HEK293 (cell line): Measurements from ENCODE around the gene KCNV2.

Experiments
- BCL11B ChIP-seq: fragments of 450-650 bp; formaldehyde crosslinking; IDR thresholded peaks from 2 replicates; pipeline ENCODE4 v1.5.1; 2016; ENCODE audit warnings: low read depth, missing biosample characterization, missing genetic modification characterization
- BCL6B ChIP-seq: fragments of 450-650 bp; formaldehyde crosslinking; IDR thresholded peaks from 2 replicates; pipeline ENCODE4 v1.5.1; 2017; ENCODE audit warnings: missing biosample characterization, missing genetic modification characterization
- KLF1 ChIP-seq: fragments of 450-650 bp; formaldehyde crosslinking; IDR thresholded peaks from 2 replicates; pipeline ENCODE4 v1.5.1; 2016; ENCODE audit warnings: missing biosample characterization, missing genetic modification characterization
- KLF10 ChIP-seq: fragments of 450-650 bp; IDR thresholded peaks from 2 replicates; pipeline ENCODE4 v1.5.1; 2018; ENCODE audit warnings: missing biosample characterization, mild to moderate bottlenecking, missing genetic modification characterization
- PRDM10 ChIP-seq: fragments of 450-650 bp; formaldehyde crosslinking; IDR thresholded peaks from 2 replicates; pipeline ENCODE4 v1.5.1; 2016; ENCODE audit warnings: missing biosample characterization, missing genetic modification characterization
- REST ChIP-seq: fragments of 450-650 bp; formaldehyde crosslinking; IDR thresholded peaks from 2 replicates; pipeline ENCODE4 v1.5.1; 2016; ENCODE audit warnings: missing biosample characterization, missing genetic modification characterization
- SCRT1 ChIP-seq: fragments of 450-650 bp; formaldehyde crosslinking; IDR thresholded peaks from 2 replicates; pipeline ENCODE4 v1.5.1; 2016; ENCODE audit warnings: missing biosample characterization, missing genetic modification characterization, borderline replicate concordance
- ZBTB11 ChIP-seq: fragments of 450-650 bp; formaldehyde crosslinking; conservative IDR thresholded peaks from 2 replicates; pipeline ENCODE4 v1.5.1; 2016; ENCODE audit warnings: low read depth, missing biosample characterization, missing genetic modification characterization
- ZBTB17 ChIP-seq: fragments of 450-650 bp; formaldehyde crosslinking; IDR thresholded peaks from 2 replicates; pipeline ENCODE4 v1.5.1; 2016; ENCODE audit warnings: missing biosample characterization, missing genetic modification characterization
- ZBTB21 ChIP-seq: fragments of 450-650 bp; formaldehyde crosslinking; IDR thresholded peaks from 2 replicates; pipeline ENCODE4 v1.5.1; 2017; ENCODE audit warnings: missing biosample characterization, missing genetic modification characterization
- ZNF155 ChIP-seq: fragments of 450-650 bp; formaldehyde crosslinking; IDR thresholded peaks from 2 replicates; pipeline ENCODE4 v1.5.1; 2016; ENCODE audit warnings: missing biosample characterization, missing genetic modification characterization
- ZNF157 ChIP-seq: fragments of 450-650 bp; formaldehyde crosslinking; IDR thresholded peaks from 2 replicates; pipeline ENCODE4 v1.5.1; 2016; ENCODE audit warnings: missing biosample characterization, missing genetic modification characterization
- ZNF223 ChIP-seq: fragments of 450-650 bp; formaldehyde crosslinking; IDR thresholded peaks from 2 replicates; pipeline ENCODE4 v1.5.1; 2016; ENCODE audit warnings: missing biosample characterization, missing genetic modification characterization
- ZNF350 ChIP-seq: fragments of 450-650 bp; formaldehyde crosslinking; IDR thresholded peaks from 2 replicates; pipeline ENCODE4 v1.5.0; 2017; ENCODE audit warnings: missing biosample characterization, mild to moderate bottlenecking, missing genetic modification characterization
- ZNF488 ChIP-seq: fragments of 450-650 bp; formaldehyde crosslinking; IDR thresholded peaks from 2 replicates; pipeline ENCODE4 v1.5.1; 2016; ENCODE audit warnings: missing biosample characterization, missing genetic modification characterization
- ZNF580 ChIP-seq: fragments of 450-650 bp; formaldehyde crosslinking; IDR thresholded peaks from 2 replicates; pipeline ENCODE4 v1.5.1; 2016; ENCODE audit warnings: missing biosample characterization, missing genetic modification characterization
- ZNF610 ChIP-seq: fragments of 450-650 bp; formaldehyde crosslinking; IDR thresholded peaks from 2 replicates; pipeline ENCODE4 v1.5.1; 2016; ENCODE audit warnings: missing biosample characterization, missing genetic modification characterization, borderline replicate concordance
- ZNF623 ChIP-seq: fragments of 450-650 bp; formaldehyde crosslinking; IDR thresholded peaks from 2 replicates; pipeline ENCODE4 v1.5.1; 2016; ENCODE audit warnings: missing biosample characterization, missing genetic modification characterization
- ZNF654 ChIP-seq: fragments of 450-650 bp; formaldehyde crosslinking; IDR thresholded peaks from 2 replicates; pipeline ENCODE4 v1.5.1; 2016; ENCODE audit warnings: low read depth, missing biosample characterization, missing genetic modification characterization
- ZNF768 ChIP-seq: fragments of 450-650 bp; formaldehyde crosslinking; IDR thresholded peaks from 2 replicates; pipeline ENCODE4 v1.5.1; 2018; ENCODE audit warnings: missing biosample characterization, mild to moderate bottlenecking, missing genetic modification characterization
- ZNF777 ChIP-seq: fragments of 450-650 bp; formaldehyde crosslinking; IDR thresholded peaks from 2 replicates; pipeline ENCODE4 v1.5.1; 2017; ENCODE audit warnings: missing biosample characterization, missing genetic modification characterization, borderline replicate concordance
- ZNF791 ChIP-seq: fragments of 450-650 bp; formaldehyde crosslinking; IDR thresholded peaks from 2 replicates; pipeline ENCODE4 v1.5.1; 2016; ENCODE audit warnings: missing biosample characterization, missing genetic modification characterization
- ZSCAN16 ChIP-seq: fragments of 450-650 bp; formaldehyde crosslinking; IDR thresholded peaks from 2 replicates; pipeline ENCODE4 v1.5.1; 2016; ENCODE audit warnings: missing biosample characterization, missing genetic modification characterization
- ZSCAN23 ChIP-seq: fragments of 450-650 bp; formaldehyde crosslinking; IDR thresholded peaks from 2 replicates; pipeline ENCODE4 v1.5.1; 2016; ENCODE audit warnings: missing biosample characterization, missing genetic modification characterization

KCNV2 gene

GRCh38 chr9:2727966-2728613, 10.8 kb downstream of the KCNV2 start (continued):
- TF ChIP-seq ZNF223 (tag by site-specific recombination), result no peak
- TF ChIP-seq ZNF350 (tag by site-specific recombination), result no peak
- TF ChIP-seq KLF1 (tag by site-specific recombination), result no peak
- no peak for TF ChIP-seq BCL6B (tag by site-specific recombination)
- no peak for TF ChIP-seq ZNF157 (tag by site-specific recombination)
- no peak for TF ChIP-seq ZNF791 (tag by site-specific recombination)
- TF ChIP-seq BCL11B (tag by site-specific recombination), result no peak
- 0 out of 2 replicates have a peak, but pooled peaks have one; percentile 20 for TF ChIP-seq KLF10
- TF ChIP-seq SCRT1 (tag by site-specific recombination), result peak; percentile 66; the same call in 1 of the 2 replicates
- no peak for TF ChIP-seq ZBTB21
- TF ChIP-seq ZNF155 (tag by site-specific recombination), result no peak
- TF ChIP-seq REST (tag by site-specific recombination), result no peak
- TF ChIP-seq ZSCAN16 (tag by site-specific recombination), result no peak
- TF ChIP-seq ZNF580 (tag by site-specific recombination), result 0 out of 2 replicates have a peak, but pooled peaks have one; percentile 52
- no peak for TF ChIP-seq ZNF777 (tag by site-specific recombination)
- no peak for TF ChIP-seq ZNF488 (tag by site-specific recombination)
- TF ChIP-seq ZBTB17 (tag by site-specific recombination), result peak; percentile 53; the same call in 1 of the 2 replicates
- no peak for TF ChIP-seq ZNF623 (tag by site-specific recombination)
- TF ChIP-seq ZNF610 (tag by site-specific recombination), result no peak
- TF ChIP-seq ZBTB11 (tag by site-specific recombination), result no peak
- no peak for TF ChIP-seq ZNF768
- peak; percentile 22; the same call in 1 of the 2 replicates for TF ChIP-seq ZSCAN23
- TF ChIP-seq ZNF654 (tag by site-specific recombination), result peak; percentile 81
- no peak for TF ChIP-seq PRDM10 (tag by site-specific recombination)
